Adrenal gland (tissue), 12 donors: ENCODE measurements around the gene MNAT1. TPM values are rescaled to one million over a fixed set of nuclear protein-coding genes. Genes with fewer than 3 reads are reported as not detected.

Source experiments
- DNase-seq, 7 donors: peaks; one replicate each; pipeline ENCODE4 v3.0.0-alpha.2; 2019 to 2020
- H3K27ac ChIP-seq, 5 donors: fragments of 200-600 bp; sonication (generic) in 4 of 5; 1 replicate in 3 of 5; 2 replicates in 2 of 5; pipeline versions ENCODE4 v1.5.1 to v1.8.0; 2016 to 2020; ENCODE audit warnings: mild to moderate bottlenecking in 1 of 5
- H3K27me3 ChIP-seq: fragments of 200-600 bp; 2 replicates; pipeline ENCODE4 v1.8.0; 2021
- H3K36me3 ChIP-seq, 2 donors: fragments of 200-600 bp; replicated peaks in 1 of 2; 1 replicate in 1 of 2; 2 replicates in 1 of 2; pipeline versions ENCODE4 v1.5.1 to v1.8.0; 2018 to 2022
- H3K4me1 ChIP-seq, 2 donors: fragments of 200-600 bp; replicated peaks in 1 of 2; 1 replicate in 1 of 2; 2 replicates in 1 of 2; pipeline versions ENCODE4 v1.5.1 to v1.8.0; 2018 to 2021
- H3K4me3 ChIP-seq, 4 donors: fragments of 200-600 bp; sonication (generic) in 3 of 4; one replicate each; pipeline ENCODE4 v1.5.1; 2016 to 2018
- H3K9me3 ChIP-seq, 3 donors: fragments of 200-600 bp; sonication (generic) in 1 of 3; replicated peaks in 1 of 3; 1 replicate in 2 of 3; 2 replicates in 1 of 3; pipeline versions ENCODE4 v1.5.1 to v1.8.0; 2016 to 2021
- POLR2A ChIP-seq, 2 donors: fragments of 450-650 bp; IDR thresholded peaks; one replicate each; pipeline ENCODE4 v1.6.1; 2017; ENCODE audit warnings: antibody characterized with exemption in 2 of 2, mild to moderate bottlenecking in 2 of 2, moderate library complexity in 1 of 2
- WGBS, 4 donors: extraction: QIAGEN DNeasy Blood & Tissue Kit in 2 of 4; methylation state at CpG; one replicate each; pipeline versions ENCODE4 v1.1.5 to v1.1.7; 2013 to 2017; 5-methylcytosine and 5-hydroxymethylcytosine counted together
- intact Hi-C, 2 donors: fragments of 100-400 bp; cut with DNase I; formaldehyde crosslinking; loops; one replicate each; pipeline versions ENCODE4 v1.14.1 to v1.15.0; 2022 to 2023
- polyA plus RNA-seq, 3 donors: library from polyadenylated mRNA; stranded (reverse); fragments of 200-250 nt in 2 of 3; fragments of 350-450 nt in 1 of 3; fragmentation: Illumina TruSeq in 1 of 3; extraction: RNeasy Lipid Tissue Mini Kit (QIAGEN cat#74804) in 1 of 3; gene quantifications; one replicate each; pipeline ENCODE4 v1.2.3, GENCODE V29; 2013 to 2014
- total RNA-seq, 9 donors: library from RNA; depleted of rRNA in 4 of 9; stranded (reverse); fragments of >200 nt in 4 of 9; fragments of 120-200 nt in 1 of 9; fragmentation: NEBNext Ultra II Directional in 1 of 9; extraction: Animal tissue kit (Norgen Biotek cat#: 25700) in 1 of 9; gene quantifications; one replicate each; pipeline versions ENCODE4 v1.1.0 to v1.2.4, GENCODE V29; 2013 to 2023
- TF ChIP-seq, protein P1 (sequence below), 6 experiments: fragments of 450-650 bp in 4 of 6; fragments of 200-600 bp in 2 of 6; sonication (generic) in 1 of 6; IDR thresholded peaks; 1 replicate in 5 of 6; 2 replicates in 1 of 6; pipeline versions ENCODE4 v1.5.1 to v1.8.0; 2016 to 2021; ENCODE audit warnings: antibody characterized with exemption in 6 of 6, mild to moderate bottlenecking in 2 of 6, moderate library complexity in 1 of 6
- donor health status: healthy with polysubstance abuse.
- donor health status: Bipolar disorder and iron deficiency.
- donor health status: DM: yes; HTN: yes; CAD: no.
- donor health status: DM: no; HTN: no; CAD: no.
- donor health status: DM: no; HTN: no; CAD: no.
- donor health status: DM: yes; HTN: yes; CAD: no.

Gene MNAT1
- total and polyA plus RNA-seq, 12 donors = 11.7 to 69.2 (median 29.0) TPM

GRCh38 chr14:60819575-60819974 is 85.0 kb downstream of the MNAT1 start:
- TF ChIP-seq, protein P1, sequence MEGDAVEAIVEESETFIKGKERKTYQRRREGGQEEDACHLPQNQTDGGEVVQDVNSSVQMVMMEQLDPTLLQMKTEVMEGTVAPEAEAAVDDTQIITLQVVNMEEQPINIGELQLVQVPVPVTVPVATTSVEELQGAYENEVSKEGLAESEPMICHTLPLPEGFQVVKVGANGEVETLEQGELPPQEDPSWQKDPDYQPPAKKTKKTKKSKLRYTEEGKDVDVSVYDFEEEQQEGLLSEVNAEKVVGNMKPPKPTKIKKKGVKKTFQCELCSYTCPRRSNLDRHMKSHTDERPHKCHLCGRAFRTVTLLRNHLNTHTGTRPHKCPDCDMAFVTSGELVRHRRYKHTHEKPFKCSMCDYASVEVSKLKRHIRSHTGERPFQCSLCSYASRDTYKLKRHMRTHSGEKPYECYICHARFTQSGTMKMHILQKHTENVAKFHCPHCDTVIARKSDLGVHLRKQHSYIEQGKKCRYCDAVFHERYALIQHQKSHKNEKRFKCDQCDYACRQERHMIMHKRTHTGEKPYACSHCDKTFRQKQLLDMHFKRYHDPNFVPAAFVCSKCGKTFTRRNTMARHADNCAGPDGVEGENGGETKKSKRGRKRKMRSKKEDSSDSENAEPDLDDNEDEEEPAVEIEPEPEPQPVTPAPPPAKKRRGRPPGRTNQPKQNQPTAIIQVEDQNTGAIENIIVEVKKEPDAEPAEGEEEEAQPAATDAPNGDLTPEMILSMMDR (IDR thresholded peaks at IDR 0.05) = no peak
- TF ChIP-seq POLR2A (IDR thresholded peaks at IDR 0.05) = no peak
- WGBS, 4 donors = 90 to 95% (median 91%) methylated on average over 4 of the region's 4 CpGs
- Histone ChIP-seq H3K36me3 (no peaks in the 10 kb centered on the region), H3K27me3 (no peaks in the 10 kb centered on the region), H3K9me3 (no peaks in the 10 kb centered on the region), H3K4me3 (no peak overlapping the region), H3K4me1 (no peaks in the 10 kb centered on the region), H3K27ac (no peak overlapping the region)
- no peak for DNase-seq
- intact Hi-C loops = no loop called here

DNA sequence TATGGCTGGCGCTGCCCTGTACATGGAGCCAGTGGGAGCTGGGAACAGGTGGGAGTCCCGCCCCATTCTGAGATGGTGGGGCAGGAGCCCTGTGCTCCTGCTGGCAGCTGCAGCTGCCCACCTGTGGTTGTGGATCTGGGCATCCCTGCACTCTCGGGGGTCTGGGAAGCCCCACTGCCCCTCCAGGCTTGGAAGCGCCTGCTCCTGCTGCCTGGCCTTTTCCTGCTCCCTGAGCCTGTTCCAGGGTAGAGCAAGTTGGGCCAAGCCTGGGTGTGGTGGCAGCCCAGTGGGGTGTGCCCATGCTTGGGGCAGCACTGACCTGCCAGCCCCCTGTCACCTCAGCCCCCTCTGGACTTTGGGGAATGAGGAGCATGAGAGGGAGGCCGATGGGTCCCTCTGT is 104.0 kb downstream of the MNAT1 start:
- TF ChIP-seq POLR2A (IDR thresholded peaks at IDR 0.05) = no peak
- TF ChIP-seq, protein P1 (IDR thresholded peaks at IDR 0.05) = no peak
- no peak for DNase-seq
- WGBS, 4 donors = 92 to 98% (median 97%) methylated on average over 2 to 5 of the region's 5 CpGs

DNA sequence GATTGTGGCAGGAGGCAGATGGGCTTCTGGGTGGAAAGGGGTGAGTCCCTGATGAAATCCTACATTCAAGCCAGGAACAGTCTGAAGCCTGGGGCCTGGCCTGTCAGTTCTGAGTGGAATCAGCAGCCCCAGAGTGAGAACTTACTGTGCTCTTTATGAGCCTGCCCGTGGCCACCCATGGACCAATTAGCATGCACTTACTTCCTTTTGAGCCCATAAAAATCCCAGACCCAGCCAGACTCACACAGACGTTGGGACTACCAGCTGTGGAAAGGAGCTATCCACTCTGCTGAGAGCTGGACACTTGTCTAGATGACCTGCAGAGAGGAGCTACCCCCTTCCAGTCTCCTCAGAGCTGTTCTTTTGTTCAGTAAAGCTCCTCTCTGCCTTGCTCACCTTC is 104.5 kb downstream of the MNAT1 start:
- 86 to 92% (median 89%) methylated on average over 1 to 2 of the region's 2 CpGs for WGBS, 4 donors
- peaks cover 0 to 4% of the 10 kb centered on the region in 2 donors for H3K36me3 ChIP-seq
- intact Hi-C loops = no loop called here
- no peak for TF ChIP-seq POLR2A (IDR thresholded peaks at IDR 0.05)
- TF ChIP-seq, protein P1 (IDR thresholded peaks at IDR 0.05) = no peak
- no peak overlapping the region for H3K27ac ChIP-seq
- no peaks in the 10 kb centered on the region for H3K9me3 ChIP-seq
- H3K4me3 ChIP-seq = no peak overlapping the region
- DNase-seq = no peak
- H3K27me3 ChIP-seq = no peaks in the 10 kb centered on the region
- no peaks in the 10 kb centered on the region for H3K4me1 ChIP-seq

More for the DNA sequence above, 104.0 kb downstream of the MNAT1 start:
- intact Hi-C loops = no loop called here
- Histone ChIP-seq H3K27me3 (no peaks in the 10 kb centered on the region), H3K36me3 (peaks cover 0 to 4% of the 10 kb centered on the region in 2 donors), H3K4me3 (no peak overlapping the region), H3K27ac (no peak overlapping the region), H3K9me3 (no peaks in the 10 kb centered on the region), H3K4me1 (no peaks in the 10 kb centered on the region)

- Histone ChIP-seq H3K9me3 (no peaks in the 10 kb centered on the region), H3K4me1 (no peaks in the 10 kb centered on the region), H3K27ac (no peak overlapping the region), H3K4me3 (no peak overlapping the region), H3K36me3 (peaks cover 0 to 4% of the 10 kb centered on the region in 2 donors), H3K27me3 (no peaks in the 10 kb centered on the region)
- 96 to 98% (median 97%) methylated on average over 5 to 11 of the region's 11 CpGs for WGBS, 4 donors
- no peak for TF ChIP-seq POLR2A (IDR thresholded peaks at IDR 0.05)
- TF ChIP-seq, protein P1 (IDR thresholded peaks at IDR 0.05) = no peak
- intact Hi-C loops = no loop called here
- no peak for DNase-seq
Measured at GRCh38 chr14:60839657-60840056, 105.1 kb downstream of the MNAT1 start.
